GM06990 (cell line): ENCODE data around the gene FAM83D.

Experiments
- DNase-seq: peaks from one replicate; pipeline ENCODE4 v3.0.0-alpha.2; 2011; ENCODE audit not compliant: insufficient read length; ENCODE audit errors: extremely low read depth
- H3K27me3 ChIP-seq: replicated peaks from 2 replicates; pipeline ENCODE4 v1.6.0; 2011; ENCODE audit warnings: low read length; ENCODE audit not compliant: control insufficient read depth, insufficient read depth
- H3K36me3 ChIP-seq: 2 replicates; pipeline ENCODE4 v1.5.1; 2011; ENCODE audit warnings: low read length; ENCODE audit not compliant: control insufficient read depth, insufficient read depth
- H3K4me3 ChIP-seq: replicated peaks from 2 replicates; pipeline ENCODE4 v1.5.1; 2011; ENCODE audit warnings: low read depth, mild to moderate bottlenecking, control low read depth, low read length
- CTCF ChIP-seq: IDR thresholded peaks from 2 replicates; pipeline ENCODE4 v1.5.1; 2011; ENCODE audit warnings: low read length, control low read depth, mild to moderate bottlenecking, inconsistent platforms; ENCODE audit not compliant: insufficient read depth, poor library complexity, severe bottlenecking

FAM83D gene

GRCh38 chr20:38924718-38925117, 1.5 kb upstream of the FAM83D start:
- H3K4me3 ChIP-seq: no peak overlapping the region
- no peak for TF ChIP-seq CTCF
- H3K36me3 ChIP-seq: peaks cover 7% of the 10 kb centered on the region
- H3K27me3 ChIP-seq: no peaks in the 10 kb centered on the region
- no peak for DNase-seq

- Histone ChIP-seq H3K36me3 (no peaks in the 10 kb centered on the region; the same call in 1 of the 2 replicates), H3K4me3 (peak overlapping the region; percentile 94), H3K27me3 (no peaks in the 10 kb centered on the region)
- no peak for TF ChIP-seq CTCF
- DNase-seq: no peak
These were observed 858 bp downstream of the FAM83D start for GRCh38 chr20:38926934-38927616.

- no peaks in the 10 kb centered on the region for H3K36me3 ChIP-seq
- no peaks in the 10 kb centered on the region for H3K27me3 ChIP-seq
- no peak for DNase-seq
- TF ChIP-seq CTCF: no peak
- H3K4me3 ChIP-seq: peak overlapping the region; percentile 94
These were observed 1.8 kb downstream of the FAM83D start for GRCh38 chr20:38927902-38928578.

GRCh38 chr20:38930242-38930569, 4.0 kb downstream of the FAM83D start:
- TF ChIP-seq CTCF: no peak
- H3K27me3 ChIP-seq: no peaks in the 10 kb centered on the region
- H3K4me3 ChIP-seq: no peak overlapping the region
- H3K36me3 ChIP-seq: no peaks in the 10 kb centered on the region
- DNase-seq: no peak

- Histone ChIP-seq H3K36me3 (peaks cover 3% of the 10 kb centered on the region), H3K27me3 (no peaks in the 10 kb centered on the region), H3K4me3 (no peak overlapping the region)
- no peak for TF ChIP-seq CTCF
- DNase-seq: no peak
These were observed 5.8 kb downstream of the FAM83D start for GRCh38 chr20:38931984-38932383.
